AG10803 (cell line): ENCODE measurements around the gene PROKR2.

Experiments used
- DNase-seq: peaks from one replicate; pipeline ENCODE4 v3.0.0; 2010; ENCODE audit warnings: low read depth
- H3K4me3 ChIP-seq: 2 replicates; pipeline ENCODE4 v1.5.1; 2011; ENCODE audit warnings: mild to moderate bottlenecking, low read length, control low read depth
- TF ChIP-seq, protein P1 (sequence below): conservative IDR thresholded peaks from 2 replicates; pipeline ENCODE4 v1.5.1; 2011; ENCODE audit warnings: mild to moderate bottlenecking, low read length, control low read depth, inconsistent platforms

Gene PROKR2

DNA sequence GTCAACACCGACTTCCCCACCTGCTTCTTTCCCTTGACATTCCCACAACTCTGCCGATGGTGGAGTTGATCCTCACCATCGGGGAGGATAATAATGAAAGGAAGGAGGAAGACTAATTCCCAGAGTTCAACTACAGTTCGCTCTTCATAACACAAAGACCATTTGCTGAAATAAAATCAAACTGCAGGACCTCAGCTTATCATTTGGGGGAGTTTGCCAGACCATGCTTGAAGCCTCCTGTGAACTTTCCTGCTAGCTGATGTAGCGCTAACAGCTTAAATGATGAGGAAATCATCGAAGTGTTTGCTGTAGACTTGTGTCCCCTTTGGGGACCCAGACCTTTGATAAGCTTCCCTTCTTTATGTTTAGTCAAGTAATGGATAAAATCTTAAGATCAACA, 26.2 kb downstream of the PROKR2 start:
- H3K4me3 ChIP-seq = no peak overlapping the region
- DNase-seq = no peak
- TF ChIP-seq, protein P1, sequence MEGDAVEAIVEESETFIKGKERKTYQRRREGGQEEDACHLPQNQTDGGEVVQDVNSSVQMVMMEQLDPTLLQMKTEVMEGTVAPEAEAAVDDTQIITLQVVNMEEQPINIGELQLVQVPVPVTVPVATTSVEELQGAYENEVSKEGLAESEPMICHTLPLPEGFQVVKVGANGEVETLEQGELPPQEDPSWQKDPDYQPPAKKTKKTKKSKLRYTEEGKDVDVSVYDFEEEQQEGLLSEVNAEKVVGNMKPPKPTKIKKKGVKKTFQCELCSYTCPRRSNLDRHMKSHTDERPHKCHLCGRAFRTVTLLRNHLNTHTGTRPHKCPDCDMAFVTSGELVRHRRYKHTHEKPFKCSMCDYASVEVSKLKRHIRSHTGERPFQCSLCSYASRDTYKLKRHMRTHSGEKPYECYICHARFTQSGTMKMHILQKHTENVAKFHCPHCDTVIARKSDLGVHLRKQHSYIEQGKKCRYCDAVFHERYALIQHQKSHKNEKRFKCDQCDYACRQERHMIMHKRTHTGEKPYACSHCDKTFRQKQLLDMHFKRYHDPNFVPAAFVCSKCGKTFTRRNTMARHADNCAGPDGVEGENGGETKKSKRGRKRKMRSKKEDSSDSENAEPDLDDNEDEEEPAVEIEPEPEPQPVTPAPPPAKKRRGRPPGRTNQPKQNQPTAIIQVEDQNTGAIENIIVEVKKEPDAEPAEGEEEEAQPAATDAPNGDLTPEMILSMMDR = no peak

DNA sequence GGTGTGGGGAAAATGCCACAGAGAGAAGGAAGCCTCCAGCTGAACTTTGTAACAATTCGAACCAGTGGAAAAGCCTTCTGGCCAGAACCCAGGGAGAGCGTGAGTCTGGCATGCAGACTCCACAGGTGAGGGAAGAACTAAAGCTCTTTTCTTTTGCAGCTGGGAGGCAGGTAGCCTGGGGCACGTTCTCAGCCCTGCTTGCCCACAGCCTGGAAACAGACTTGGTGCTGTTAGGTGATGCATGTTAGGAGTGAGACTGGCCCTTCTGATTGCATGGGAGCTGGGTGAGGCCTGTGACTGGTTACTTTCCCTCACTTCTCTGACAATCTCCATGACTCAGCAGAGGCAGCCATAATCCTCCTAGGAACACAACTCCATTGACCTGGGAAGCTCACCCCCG, 34.2 kb downstream of the PROKR2 start:
- no peak for DNase-seq
- TF ChIP-seq, protein P1 = no peak
- no peak overlapping the region for H3K4me3 ChIP-seq

DNA sequence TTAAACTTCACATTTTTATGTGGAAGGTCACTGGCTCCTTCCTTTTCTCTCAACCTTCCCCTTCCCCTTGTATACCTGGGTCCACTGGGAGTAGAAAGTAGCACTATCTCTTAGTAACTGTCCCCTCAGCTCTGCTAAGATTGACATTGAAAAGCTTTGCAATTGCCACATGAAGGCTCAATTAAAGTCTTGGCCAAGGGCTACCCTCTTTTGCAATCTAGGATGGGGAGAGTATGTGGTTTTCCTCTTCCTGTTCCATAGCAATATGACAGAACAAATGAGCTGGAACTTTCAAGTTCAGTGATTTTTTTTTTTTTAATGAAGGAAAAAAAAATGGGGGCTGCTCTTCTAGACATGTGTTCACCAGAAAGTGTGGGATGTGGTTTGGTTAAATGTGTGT, 37.1 kb downstream of the PROKR2 start:
- no peak for DNase-seq
- TF ChIP-seq, protein P1 = no peak

DNA sequence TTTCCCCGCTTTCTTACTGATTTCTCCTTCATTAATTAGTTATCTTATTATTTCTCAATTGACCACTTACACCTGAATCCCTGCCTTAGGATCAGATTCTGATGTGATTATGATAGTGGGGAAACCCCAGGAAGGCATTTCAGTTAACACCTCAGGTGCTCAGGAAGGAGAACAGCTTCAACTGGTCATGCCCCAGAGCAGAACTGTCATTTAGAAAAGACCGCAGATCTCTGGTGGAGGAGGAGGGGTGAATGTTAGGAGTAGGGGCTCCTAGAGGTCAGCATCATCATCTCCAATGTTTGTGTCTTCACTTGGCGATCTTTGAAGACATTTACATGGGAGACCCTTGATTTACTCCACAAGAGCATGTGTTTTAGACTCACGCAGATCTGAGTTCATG, 44.5 kb downstream of the PROKR2 start:
- H3K4me3 ChIP-seq = no peak overlapping the region
- TF ChIP-seq, protein P1 = no peak
- DNase-seq = no peak

More for the DNA sequence above, 37.1 kb downstream of the PROKR2 start:
- H3K4me3 ChIP-seq = no peak overlapping the region

DNA sequence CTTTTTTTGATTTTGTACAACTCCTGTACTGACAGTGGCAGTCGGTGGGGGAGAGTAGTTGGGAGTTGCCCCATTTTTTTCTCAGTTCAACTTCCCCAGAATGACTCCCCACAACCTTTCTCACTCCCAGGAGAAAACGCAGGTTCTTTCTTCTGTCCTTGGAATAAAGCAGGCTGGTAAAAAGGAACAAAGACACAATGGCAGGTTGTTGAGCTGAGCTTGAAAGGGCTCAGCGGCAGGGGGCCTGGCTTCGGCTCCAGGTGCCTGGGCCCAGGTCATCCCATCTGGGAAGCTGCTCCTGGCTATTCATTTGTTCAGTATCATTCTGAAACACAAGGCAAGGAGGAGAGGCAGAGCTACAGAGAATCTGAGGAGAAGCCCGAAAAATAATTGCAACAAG, 46.2 kb downstream of the PROKR2 start:
- TF ChIP-seq, protein P1 = no peak
- no peak overlapping the region for H3K4me3 ChIP-seq
- DNase-seq = no peak

DNA sequence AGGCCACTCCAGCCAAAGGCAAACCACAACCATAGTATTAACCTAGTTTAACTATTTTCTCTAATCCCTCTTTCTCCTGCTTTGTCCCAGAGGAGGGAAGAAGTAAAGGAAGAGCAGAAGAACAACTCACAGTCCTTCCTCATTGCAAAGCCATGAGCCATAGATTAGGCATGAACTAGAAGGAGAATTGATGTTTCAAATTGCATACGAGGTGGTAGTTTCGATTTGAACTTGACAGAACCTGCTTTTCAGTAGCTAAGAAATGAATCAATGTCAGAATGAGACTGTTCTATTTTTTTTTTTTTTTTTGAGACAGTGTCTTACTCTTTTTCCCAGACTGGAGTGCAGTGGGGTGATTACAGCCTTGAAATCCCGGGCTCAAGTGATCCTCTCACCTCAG, 48.3 kb downstream of the PROKR2 start:
- no peak for DNase-seq
- TF ChIP-seq, protein P1 = no peak
- no peak overlapping the region for H3K4me3 ChIP-seq

DNA sequence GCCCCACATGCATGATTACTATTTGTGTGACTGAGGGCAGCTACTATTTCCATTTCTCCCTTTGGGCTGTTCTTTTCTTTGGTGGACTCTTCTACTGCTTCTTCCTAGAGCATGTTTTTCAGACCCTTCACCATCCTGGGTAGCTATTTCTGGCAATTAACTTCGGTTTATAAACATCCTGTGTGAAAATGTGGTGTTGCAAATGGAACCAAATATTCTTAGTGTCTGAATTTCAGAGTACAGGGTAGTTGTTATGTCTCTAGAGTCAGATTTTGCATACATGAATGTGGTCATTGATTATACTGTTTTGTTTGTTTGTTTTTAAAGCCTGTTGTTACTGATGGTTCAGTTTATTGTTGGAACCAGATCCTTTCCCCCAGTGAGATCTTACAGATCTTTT, 49.7 kb downstream of the PROKR2 start:
- no peak for DNase-seq
- TF ChIP-seq, protein P1 = no peak
- H3K4me3 ChIP-seq = no peak overlapping the region
